Motor neuron (in vitro differentiated cells): ENCODE measurements around the gene TMEM60. TPM values are rescaled to one million over a fixed set of nuclear protein-coding genes. Genes with fewer than 3 reads are reported as not detected.
"Not testable (repeated sequence)": the region's sequence is repeated elsewhere in the genome, so short reads cannot be mapped to it uniquely, and the experiment has no call there.

Experiments
- ATAC-seq, 8 experiments: fragments of 200-7000 bp; cut with Tn5 transposase; replicated peaks in 6 of 8; 2 replicates each; pipeline ENCODE4 v1.8.0; 2021; ENCODE audit warnings: mild to moderate bottlenecking in 8 of 8, moderate library complexity in 8 of 8
- H3K27ac ChIP-seq, 2 donors: fragments of 250-450 bp; sonication (Bioruptor Pico); 2 replicates each; pipeline ENCODE4 v1.9.0; 2021; ENCODE audit warnings: antibody characterized with exemption in 2 of 2, mild to moderate bottlenecking in 2 of 2, moderate library complexity in 1 of 2
- H3K4me1 ChIP-seq, 2 donors: fragments of 250-450 bp; sonication (Bioruptor Pico); replicated peaks in 1 of 2; 2 replicates each; pipeline ENCODE4 v1.6.1; 2021; ENCODE audit warnings: antibody characterized with exemption in 2 of 2, mild to moderate bottlenecking in 2 of 2, moderate library complexity in 1 of 2
- H3K4me3 ChIP-seq, 5 donors: fragments of 250-450 bp; sonication (Bioruptor Pico); 2 replicates each; pipeline ENCODE4 v1.9.0; 2021; ENCODE audit warnings: antibody characterized with exemption in 5 of 5, mild to moderate bottlenecking in 5 of 5, moderate library complexity in 4 of 5
- WGBS, 10 experiments: fragments of 450-650 bp; shearing (Covaris generic); methylation state at CpG; one replicate each; pipeline ENCODE4 v1.0.0; 2022; 5-methylcytosine and 5-hydroxymethylcytosine counted together
- in situ Hi-C, 9 experiments: fragments of 400-800 bp; cut with MboI; loops; one replicate each; pipeline ENCODE4 v1.15.0; 2021; ENCODE audit warnings: low sequenced_read_pairs in 9 of 9, low pct_unique_long_range_greater_than_20kb in 2 of 9; ENCODE audit not compliant: unreplicated experiment in 9 of 9
- total RNA-seq, 8 experiments: library from RNA; unstranded; fragments of 300-600 nt; gene quantifications; 2 replicates each; pipeline versions ENCODE4 v1.2.3 to v1.2.4, GENCODE V29; 2022

TMEM60 gene
- total RNA-seq, result 10 to 100 TPM; 17.0 to 28.2 (median 20.4) TPM

- in situ Hi-C loops, result no loop called here
- 0 to 1% (median 0%) methylated on average over 4 to 20 of the region's 61 CpGs; no CpG with 5 or more reads in 5 of the 10 experiments for WGBS, 10 experiments
- H3K4me1 ChIP-seq, result peaks cover 7 to 15% of the 10 kb centered on the region in 2 donors
- peak within 1 kb of the TSS; percentile 76 to 86 for H3K27ac ChIP-seq
- H3K4me3 ChIP-seq, result peak within 1 kb of the TSS; percentile 72 to 88 (median 79)
- ATAC-seq, result peak; percentile 87 to 92 (median 92)
These were observed at the start of gene TMEM60, which contains the start of gene PHTF2 for GRCh38 chr7:77798394-77799077. TMEM60 (minus strand) TSS chr7:77798434; CDS start chr7:77794373, 4,061 bp downstream. PHTF2 (plus strand) TSS chr7:77798773.

- 90 to 100% (median 100%) methylated on average over 1 to 2 of the region's 8 CpGs; no CpG with 5 or more reads in 5 of the 10 experiments for WGBS, 10 experiments
- Histone ChIP-seq H3K4me3 (no peak overlapping the region), H3K4me1 (no peaks in the 10 kb centered on the region), H3K27ac (no peak overlapping the region)
- in situ Hi-C loops, result no loop called here
- ATAC-seq, result no peak
These were observed 48.3 kb upstream of the TMEM60 start for GRCh38 chr7:77846317-77847092.

- in situ Hi-C loops, result no loop called here
- no peak for ATAC-seq
- WGBS, 10 experiments, result 56 to 100% (median 94%) methylated on average over 1 to 2 of the region's 2 CpGs
- Histone ChIP-seq H3K27ac (no peak overlapping the region), H3K4me1 (no peaks in the 10 kb centered on the region), H3K4me3 (no peak overlapping the region)
These were observed 45.0 kb upstream of the TMEM60 start for GRCh38 chr7:77843194-77843593.

GRCh38 chr7:77839919-77840318 is 41.7 kb upstream of the TMEM60 start:
- no peak for ATAC-seq
- H3K4me1 ChIP-seq, result no peaks in the 10 kb centered on the region
- H3K27ac ChIP-seq, result no peak overlapping the region
- in situ Hi-C loops, result no loop called here
- H3K4me3 ChIP-seq, result no peak overlapping the region
- WGBS, 10 experiments, result 81 to 100% (median 95%) methylated on average over 1 to 2 of the region's 2 CpGs

- Histone ChIP-seq H3K4me3 (no peak overlapping the region), H3K27ac (no peak overlapping the region), H3K4me1 (no peaks in the 10 kb centered on the region)
- WGBS, 10 experiments, result 13 to 100% (median 78%) methylated on average over 1 to 3 of the region's 3 CpGs; no CpG with 5 or more reads in 1 of the 10 experiments
- in situ Hi-C loops, result no loop called here
- no peak for ATAC-seq
These were observed 40.8 kb upstream of the TMEM60 start for GRCh38 chr7:77838929-77839491.

GRCh38 chr7:77837966-77838365 is 39.7 kb upstream of the TMEM60 start:
- in situ Hi-C loops, result no loop called here
- 80 to 100% (median 96%) methylated on average over 1 of the region's 1 CpG; no CpG with 5 or more reads in 2 of the 10 experiments for WGBS, 10 experiments
- Histone ChIP-seq H3K4me1 (no peaks in the 10 kb centered on the region), H3K27ac (no peak overlapping the region), H3K4me3 (no peak overlapping the region)
- ATAC-seq, result no peak

GRCh38 chr7:77837275-77837674 is 39.0 kb upstream of the TMEM60 start:
- Histone ChIP-seq H3K27ac (no peak overlapping the region), H3K4me1 (no peaks in the 10 kb centered on the region), H3K4me3 (no peak overlapping the region)
- in situ Hi-C loops, result no loop called here
- 18 to 64% (median 43%) methylated on average over 1 to 2 of the region's 2 CpGs for WGBS, 10 experiments
- ATAC-seq, result no peak

GRCh38 chr7:77836425-77836824 is 38.2 kb upstream of the TMEM60 start:
- H3K4me1 ChIP-seq, H3K4me3 ChIP-seq, in situ Hi-C loops, H3K27ac ChIP-seq, ATAC-seq: not testable (repeated sequence)
- WGBS, 10 experiments, result 100% methylated on average over 2 of the region's 2 CpGs; no CpG with 5 or more reads in 9 of the 10 experiments

GRCh38 chr7:77833136-77833535 is 34.9 kb upstream of the TMEM60 start:
- WGBS, 10 experiments, result 60 to 100% (median 100%) methylated on average over 1 of the region's 1 CpG; no CpG with 5 or more reads in 2 of the 10 experiments
- no peak overlapping the region for H3K4me3 ChIP-seq
- in situ Hi-C loops, result no loop called here
- ATAC-seq, result no peak
- no peak overlapping the region for H3K27ac ChIP-seq
- H3K4me1 ChIP-seq, result no peaks in the 10 kb centered on the region

GRCh38 chr7:77831953-77832352 is 33.7 kb upstream of the TMEM60 start:
- Histone ChIP-seq H3K4me1 (no peaks in the 10 kb centered on the region), H3K27ac (no peak overlapping the region), H3K4me3 (no peak overlapping the region)
- WGBS, 10 experiments, result 83 to 100% (median 100%) methylated on average over 1 of the region's 1 CpG; no CpG with 5 or more reads in 4 of the 10 experiments
- ATAC-seq, result no peak
- in situ Hi-C loops, result no loop called here

GRCh38 chr7:77831481-77831880 is 33.2 kb upstream of the TMEM60 start:
- Histone ChIP-seq H3K4me1 (no peaks in the 10 kb centered on the region), H3K27ac (no peak overlapping the region), H3K4me3 (no peak overlapping the region)
- ATAC-seq, result no peak
- WGBS, 10 experiments, result 93 to 100% (median 100%) methylated on average over 1 to 6 of the region's 7 CpGs; no CpG with 5 or more reads in 2 of the 10 experiments
- in situ Hi-C loops, result no loop called here

- no peak for ATAC-seq
- Histone ChIP-seq H3K4me1 (no peaks in the 10 kb centered on the region), H3K27ac (no peak overlapping the region), H3K4me3 (no peak overlapping the region)
- in situ Hi-C loops, result no loop called here
- WGBS, 10 experiments, result 78 to 100% (median 85%) methylated on average over 1 to 8 of the region's 8 CpGs; no CpG with 5 or more reads in 1 of the 10 experiments
These were observed 32.6 kb upstream of the TMEM60 start for GRCh38 chr7:77830649-77831355.

- in situ Hi-C loops, result no loop called here
- Histone ChIP-seq H3K4me1 (no peaks in the 10 kb centered on the region), H3K4me3 (no peak overlapping the region), H3K27ac (no peak overlapping the region)
- WGBS, 10 experiments, result 72 to 100% (median 86%) methylated on average over 1 to 2 of the region's 2 CpGs; no CpG with 5 or more reads in 1 of the 10 experiments
- no peak for ATAC-seq
These were observed 29.8 kb upstream of the TMEM60 start for GRCh38 chr7:77827999-77828398.
